Colonic mucosa (tissue), 4 donors: ENCODE measurements around the gene GFRA1. TPM values are rescaled to one million over a fixed set of nuclear protein-coding genes. Genes with fewer than 3 reads are reported as not detected.

Experiments
- DNase-seq: peaks from one replicate; pipeline ENCODE4 v3.0.0-alpha.2; 2020
- H3K27ac ChIP-seq: fragments of 200-600 bp; one replicate; pipeline ENCODE4 v1.8.0; 2021
- H3K27me3 ChIP-seq: fragments of 200-600 bp; one replicate; pipeline ENCODE4 v1.8.0; 2021
- H3K36me3 ChIP-seq: fragments of 200-600 bp; one replicate; pipeline ENCODE4 v1.8.0; 2021
- H3K4me1 ChIP-seq: fragments of 200-600 bp; one replicate; pipeline ENCODE4 v1.8.0; 2021; ENCODE audit warnings: mild to moderate bottlenecking
- H3K4me3 ChIP-seq: fragments of 200-600 bp; one replicate; pipeline ENCODE4 v1.8.0; 2021
- H3K9ac ChIP-seq, 2 donors: one replicate each; pipeline ENCODE4 v1.7.0; 2013; ENCODE audit warnings: control low read depth in 2 of 2, low read depth in 2 of 2, low read length in 2 of 2
- H3K9me3 ChIP-seq: fragments of 200-600 bp; one replicate; pipeline ENCODE4 v1.8.0; 2021
- CTCF ChIP-seq: fragments of 200-600 bp; IDR thresholded peaks from one replicate; pipeline ENCODE4 v1.8.0; 2022; ENCODE audit warnings: antibody characterized with exemption, mild to moderate bottlenecking
- intact Hi-C: fragments of 100-400 bp; cut with DNase I; formaldehyde crosslinking; loops from one replicate; pipeline ENCODE4 v1.14.1; 2022
- total RNA-seq, 2 donors: library from RNA; stranded (reverse); fragmentation: NEBNext Ultra II Directional in 1 of 2; extraction: Animal tissue kit (Norgen Biotek cat#: 25700) in 1 of 2; gene quantifications; one replicate each; pipeline ENCODE4 v1.2.1, GENCODE V29; 2021
- donor health status: healthy.
- donor health status: DM: no; HTN: no; CAD: no.
- donor health status: DM: no; HTN: no; CAD: no.

Gene GFRA1
- total RNA-seq, 2 donors from 2014 or later = 1.0 to 4.9 TPM

- no peak for TF ChIP-seq CTCF
- Histone ChIP-seq H3K4me3 (no peak overlapping the region), H3K4me1 (no peaks in the 10 kb centered on the region), H3K9ac (no peak overlapping the region), H3K27me3 (peaks cover 20% of the 10 kb centered on the region), H3K9me3 (no peaks in the 10 kb centered on the region), H3K27ac (no peak overlapping the region), H3K36me3 (no peaks in the 10 kb centered on the region)
- DNase-seq = no peak
- intact Hi-C loops = no loop called here
Observed at GRCh38 chr10:116278846-116279245, 5.8 kb upstream of the GFRA1 start.

GRCh38 chr10:116276981-116277380 is 4.0 kb upstream of the GFRA1 start:
- no peak for DNase-seq
- H3K9ac ChIP-seq = no peak overlapping the region
- intact Hi-C loops = no loop called here
- H3K9me3 ChIP-seq = no peaks in the 10 kb centered on the region
- no peak overlapping the region for H3K27ac ChIP-seq
- no peaks in the 10 kb centered on the region for H3K4me1 ChIP-seq
- TF ChIP-seq CTCF = no peak
- H3K36me3 ChIP-seq = no peaks in the 10 kb centered on the region
- H3K27me3 ChIP-seq = peaks cover 38% of the 10 kb centered on the region
- H3K4me3 ChIP-seq = no peak overlapping the region

- Histone ChIP-seq H3K9ac (no peak overlapping the region), H3K4me3 (peak overlapping the region; percentile 4), H3K27ac (no peak overlapping the region), H3K9me3 (no peaks in the 10 kb centered on the region), H3K4me1 (no peaks in the 10 kb centered on the region), H3K36me3 (no peaks in the 10 kb centered on the region), H3K27me3 (peaks cover 59% of the 10 kb centered on the region)
- no peak for TF ChIP-seq CTCF
- no peak for DNase-seq
- intact Hi-C loops = no loop called here
Observed at GRCh38 chr10:116274064-116274904, 1.3 kb upstream of the GFRA1 start.

- intact Hi-C loops = no loop called here
- Histone ChIP-seq H3K36me3 (no peaks in the 10 kb centered on the region), H3K4me1 (no peaks in the 10 kb centered on the region), H3K4me3 (peak overlapping the region; percentile 28), H3K9me3 (no peaks in the 10 kb centered on the region), H3K27me3 (peaks cover 59% of the 10 kb centered on the region), H3K27ac (no peak overlapping the region), H3K9ac (no peak overlapping the region)
- no peak for TF ChIP-seq CTCF
- DNase-seq = no peak
Observed at GRCh38 chr10:116271593-116272439, 1.2 kb downstream of the GFRA1 start.

- TF ChIP-seq CTCF = no peak
- H3K9ac ChIP-seq = peak overlapping the region in 1 of 2 donors; percentile 24
- H3K27ac ChIP-seq = no peak overlapping the region
- no peak for DNase-seq
- H3K36me3 ChIP-seq = no peaks in the 10 kb centered on the region
- H3K27me3 ChIP-seq = peaks cover 59% of the 10 kb centered on the region
- H3K4me1 ChIP-seq = no peaks in the 10 kb centered on the region
- peak overlapping the region; percentile 28 for H3K4me3 ChIP-seq
- intact Hi-C loops = no loop called here
- no peaks in the 10 kb centered on the region for H3K9me3 ChIP-seq
Observed at GRCh38 chr10:116270771-116271592, 2.0 kb downstream of the GFRA1 start.
